Tibial artery (tissue), 4 donors: ENCODE results near the gene CSK.

Experiments used
- DNase-seq, 2 donors: peaks; one replicate each; pipeline ENCODE4 v3.0.0-alpha.2; 2019
- H3K27ac ChIP-seq, 2 donors: fragments of 200-600 bp; sonication (generic) in 1 of 2; 1 replicate in 1 of 2; 2 replicates in 1 of 2; pipeline ENCODE4 v1.5.1; 2018 to 2019; ENCODE audit warnings: mild to moderate bottlenecking in 1 of 2
- H3K27me3 ChIP-seq, 2 donors: fragments of 200-600 bp; sonication (generic) in 1 of 2; one replicate each; pipeline versions ENCODE4 v1.5.1 to v1.6.0; 2016 to 2019
- H3K36me3 ChIP-seq, 3 donors: fragments of 200-600 bp; sonication (generic) in 2 of 3; one replicate each; pipeline ENCODE4 v1.5.1; 2016 to 2019; ENCODE audit warnings: mild to moderate bottlenecking in 2 of 3
- H3K4me1 ChIP-seq, 4 donors: fragments of 200-600 bp; sonication (generic) in 2 of 4; 1 replicate in 3 of 4; 2 replicates in 1 of 4; pipeline ENCODE4 v1.5.1; 2016 to 2019
- H3K4me3 ChIP-seq, 2 donors: fragments of 200-600 bp; sonication (generic) in 1 of 2; 1 replicate in 1 of 2; 2 replicates in 1 of 2; pipeline ENCODE4 v1.5.1; 2018 to 2019; ENCODE audit warnings: mild to moderate bottlenecking in 2 of 2
- H3K9me3 ChIP-seq, 3 donors: fragments of 200-600 bp; sonication (generic) in 1 of 3; one replicate each; pipeline ENCODE4 v1.5.1; 2016 to 2019
- CTCF ChIP-seq, 2 experiments: fragments of 200-600 bp in 1 of 2; fragments of 450-650 bp in 1 of 2; IDR thresholded peaks; one replicate each; pipeline ENCODE4 v1.5.1; 2017 to 2019; ENCODE audit warnings: antibody characterized with exemption in 2 of 2, mild to moderate bottlenecking in 1 of 2, moderate library complexity in 1 of 2
- intact Hi-C: fragments of 100-400 bp; cut with DNase I; formaldehyde crosslinking; loops from one replicate; pipeline ENCODE4 v1.15.0; 2023; ENCODE audit warnings: low total_unique reads

CSK gene

GRCh38 chr15:74773329-74773728 is 8.6 kb upstream of the CSK start:
- peaks cover 0 to 25% (median 9%) of the 10 kb centered on the region in 4 donors for H3K4me1 ChIP-seq
- no peaks in the 10 kb centered on the region for H3K9me3 ChIP-seq
- intact Hi-C loops: no loop called here
- H3K36me3 ChIP-seq: no peaks in the 10 kb centered on the region
- no peak overlapping the region for H3K4me3 ChIP-seq
- no peak overlapping the region for H3K27ac ChIP-seq
- H3K27me3 ChIP-seq: peaks cover 0 to 22% of the 10 kb centered on the region in 2 donors
- TF ChIP-seq CTCF (IDR thresholded peaks at IDR 0.05): no peak
- no peak for DNase-seq

- Histone ChIP-seq H3K36me3 (no peaks in the 10 kb centered on the region), H3K4me3 (no peak overlapping the region), H3K4me1 (peaks cover 0 to 20% (median 5%) of the 10 kb centered on the region in 4 donors), H3K27me3 (peaks cover 0 to 18% of the 10 kb centered on the region in 2 donors), H3K9me3 (no peaks in the 10 kb centered on the region), H3K27ac (no peak overlapping the region)
- DNase-seq: no peak
- TF ChIP-seq CTCF (IDR thresholded peaks at IDR 0.05): no peak
- intact Hi-C loops: no loop called here
These were observed 8.1 kb upstream of the CSK start for GRCh38 chr15:74773731-74774252.

- intact Hi-C loops: loop anchor here (5.0 kb wide), 1 partner anchor 177 kb away; no protein-coding TSS in a partner anchor
- H3K4me1 ChIP-seq: peaks cover 0 to 20% (median 4%) of the 10 kb centered on the region in 4 donors
- TF ChIP-seq CTCF (IDR thresholded peaks at IDR 0.05): no peak
- no peaks in the 10 kb centered on the region for H3K36me3 ChIP-seq
- H3K27ac ChIP-seq: no peak overlapping the region
- no peaks in the 10 kb centered on the region for H3K9me3 ChIP-seq
- no peak for DNase-seq
- H3K27me3 ChIP-seq: peaks cover 0 to 8% of the 10 kb centered on the region in 2 donors
- no peak overlapping the region for H3K4me3 ChIP-seq
These were observed 6.7 kb upstream of the CSK start for GRCh38 chr15:74775132-74775562.

- H3K4me1 ChIP-seq: peaks cover 0 to 23% (median 6%) of the 10 kb centered on the region in 4 donors
- no peak for TF ChIP-seq CTCF (IDR thresholded peaks at IDR 0.05)
- H3K27ac ChIP-seq: no peak overlapping the region
These were observed 6.0 kb upstream of the CSK start for GRCh38 chr15:74775894-74776293.

GRCh38 chr15:74776821-74777768 is 4.8 kb upstream of the CSK start:
- H3K36me3 ChIP-seq: no peaks in the 10 kb centered on the region
- no peak overlapping the region for H3K4me3 ChIP-seq
- no peak overlapping the region for H3K27ac ChIP-seq
- no peaks in the 10 kb centered on the region for H3K27me3 ChIP-seq
- DNase-seq: no peak
- peaks cover 0 to 24% (median 12%) of the 10 kb centered on the region in 4 donors for H3K4me1 ChIP-seq
- no peak for TF ChIP-seq CTCF (IDR thresholded peaks at IDR 0.05)
- intact Hi-C loops: loop anchor here (5.0 kb wide), 1 partner anchor 175 kb away; no protein-coding TSS in a partner anchor
- H3K9me3 ChIP-seq: no peaks in the 10 kb centered on the region

More at GRCh38 chr15:74775894-74776293, 6.0 kb upstream of the CSK start:
- peaks cover 0 to under 1% of the 10 kb centered on the region in 2 donors for H3K27me3 ChIP-seq
- no peaks in the 10 kb centered on the region for H3K9me3 ChIP-seq
- no peaks in the 10 kb centered on the region for H3K36me3 ChIP-seq
- no peak overlapping the region for H3K4me3 ChIP-seq
- no peak for DNase-seq
- intact Hi-C loops: loop anchor here (5.0 kb wide), 1 partner anchor 176 kb away; no protein-coding TSS in a partner anchor
